Stimulated activated CD8-positive, alpha-beta memory T cell treated with anti-CD3 and anti-CD28 coated beads, Interleukin-15, amount 100 ng/mL, for 48 hours (primary cell): ENCODE results near the gene EGFL6.
"Not testable (repeated sequence)": the region's sequence is repeated elsewhere in the genome, so short reads cannot be mapped to it uniquely, and the experiment has no call there.

Experiments
- DNase-seq, 2 donors: peaks; one replicate each; pipeline ENCODE4 v3.0.0-alpha.2; 2020; ENCODE audit warnings: low read depth in 2 of 2

Gene EGFL6

GRCh38 chrX:13652850-13653693, 83.7 kb downstream of the EGFL6 start, which contains the start of gene TCEANC:
TCEANC (plus strand) TSS chrX:13653141; CDS start chrX:13662509, 9,368 bp downstream.
- peak; percentile 90 to 95 for DNase-seq

GRCh38 chrX:13654116-13654515, 84.7 kb downstream of the EGFL6 start:
- no peak for DNase-seq

GRCh38 chrX:13655674-13656073, 86.3 kb downstream of the EGFL6 start:
- DNase-seq = no peak

- DNase-seq = no peak
These were observed 89.2 kb downstream of the EGFL6 start for GRCh38 chrX:13658602-13659001.

- no peak for DNase-seq
These were observed 89.7 kb downstream of the EGFL6 start for GRCh38 chrX:13659063-13659462.

GRCh38 chrX:13661735-13662288, 92.4 kb downstream of the EGFL6 start:
- no peak for DNase-seq

- no peak for DNase-seq
These were observed 93.0 kb downstream of the EGFL6 start for GRCh38 chrX:13662355-13662791.

- no peak for DNase-seq
These were observed 94.6 kb downstream of the EGFL6 start for GRCh38 chrX:13664020-13664419.

GRCh38 chrX:13666836-13667235, 97.4 kb downstream of the EGFL6 start:
- no peak for DNase-seq

GRCh38 chrX:13667919-13668318, 98.5 kb downstream of the EGFL6 start:
- DNase-seq = no peak

GRCh38 chrX:13669246-13669737, 99.9 kb downstream of the EGFL6 start:
- DNase-seq = peak in 1 of 2 donors; percentile 44

- not testable (repeated sequence) for DNase-seq
These were observed 100.4 kb downstream of the EGFL6 start for GRCh38 chrX:13669755-13670154.

GRCh38 chrX:13670197-13670596, 100.8 kb downstream of the EGFL6 start:
- no peak for DNase-seq

GRCh38 chrX:13673016-13673415, 103.6 kb downstream of the EGFL6 start:
- no peak for DNase-seq

GRCh38 chrX:13676885-13677284, 107.5 kb downstream of the EGFL6 start:
- no peak for DNase-seq

- not testable (repeated sequence) for DNase-seq
These were observed 110.3 kb downstream of the EGFL6 start for GRCh38 chrX:13679700-13680099.

GRCh38 chrX:13681595-13681994, 112.2 kb downstream of the EGFL6 start:
- no peak for DNase-seq
